NB4 (cell line): ENCODE data around the gene TOMM70.
A peak's percentile ranks its signal among the peaks of the same experiment; 100 is the strongest.

Experiments used
- DNase-seq: peaks from one replicate; pipeline ENCODE4 v3.0.0; 2010; ENCODE audit warnings: low read depth
- H3K4me3 ChIP-seq: one replicate; pipeline ENCODE4 v1.5.1; 2011; ENCODE audit warnings: mild to moderate bottlenecking, low read depth, low read length, moderate library complexity
- MYC ChIP-seq: IDR thresholded peaks from 2 replicates; pipeline ENCODE4 v1.6.1; 2011; ENCODE audit warnings: low read depth, low read length
- POLR2A ChIP-seq: IDR thresholded peaks from 2 replicates; pipeline ENCODE4 v1.6.1; 2011; ENCODE audit warnings: mild to moderate bottlenecking; ENCODE audit not compliant: insufficient read length; ENCODE audit errors: extremely low read depth
- TF ChIP-seq, protein P1 (sequence below): IDR thresholded peaks from 2 replicates; pipeline ENCODE4 v1.6.1; 2011; ENCODE audit warnings: low read depth, low read length
- TF ChIP-seq, protein P2 (sequence below): IDR thresholded peaks from one replicate; pipeline ENCODE4 v1.5.1; 2012; ENCODE audit warnings: low read depth, low read length

The TOMM70 gene

DNA sequence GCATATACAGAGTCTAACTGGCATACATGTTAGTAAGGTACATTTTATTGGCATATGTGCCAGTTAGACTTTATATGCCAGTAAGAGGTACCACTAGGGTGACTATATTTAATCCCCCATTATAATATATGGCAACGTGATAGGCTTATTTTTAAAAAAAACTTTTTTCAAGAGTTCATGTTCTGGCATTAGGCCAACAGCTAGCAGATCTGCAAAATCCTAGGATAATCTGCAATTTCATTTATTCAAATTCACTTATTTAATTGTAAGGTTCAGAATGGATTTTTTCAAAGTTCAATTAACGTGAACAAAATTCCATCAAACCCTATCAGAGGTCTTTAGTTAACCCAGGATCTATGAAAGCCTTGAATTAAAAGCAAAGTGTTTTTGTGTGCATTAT is 34.5 kb downstream of the TOMM70 start:
- H3K4me3 ChIP-seq: no peak overlapping the region
- DNase-seq: no peak
- TF ChIP-seq MYC: no peak
- TF ChIP-seq, protein P1, sequence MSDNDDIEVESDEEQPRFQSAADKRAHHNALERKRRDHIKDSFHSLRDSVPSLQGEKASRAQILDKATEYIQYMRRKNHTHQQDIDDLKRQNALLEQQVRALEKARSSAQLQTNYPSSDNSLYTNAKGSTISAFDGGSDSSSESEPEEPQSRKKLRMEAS: no peak
- TF ChIP-seq, protein P2, sequence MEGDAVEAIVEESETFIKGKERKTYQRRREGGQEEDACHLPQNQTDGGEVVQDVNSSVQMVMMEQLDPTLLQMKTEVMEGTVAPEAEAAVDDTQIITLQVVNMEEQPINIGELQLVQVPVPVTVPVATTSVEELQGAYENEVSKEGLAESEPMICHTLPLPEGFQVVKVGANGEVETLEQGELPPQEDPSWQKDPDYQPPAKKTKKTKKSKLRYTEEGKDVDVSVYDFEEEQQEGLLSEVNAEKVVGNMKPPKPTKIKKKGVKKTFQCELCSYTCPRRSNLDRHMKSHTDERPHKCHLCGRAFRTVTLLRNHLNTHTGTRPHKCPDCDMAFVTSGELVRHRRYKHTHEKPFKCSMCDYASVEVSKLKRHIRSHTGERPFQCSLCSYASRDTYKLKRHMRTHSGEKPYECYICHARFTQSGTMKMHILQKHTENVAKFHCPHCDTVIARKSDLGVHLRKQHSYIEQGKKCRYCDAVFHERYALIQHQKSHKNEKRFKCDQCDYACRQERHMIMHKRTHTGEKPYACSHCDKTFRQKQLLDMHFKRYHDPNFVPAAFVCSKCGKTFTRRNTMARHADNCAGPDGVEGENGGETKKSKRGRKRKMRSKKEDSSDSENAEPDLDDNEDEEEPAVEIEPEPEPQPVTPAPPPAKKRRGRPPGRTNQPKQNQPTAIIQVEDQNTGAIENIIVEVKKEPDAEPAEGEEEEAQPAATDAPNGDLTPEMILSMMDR: no peak
- TF ChIP-seq POLR2A: no peak

DNA sequence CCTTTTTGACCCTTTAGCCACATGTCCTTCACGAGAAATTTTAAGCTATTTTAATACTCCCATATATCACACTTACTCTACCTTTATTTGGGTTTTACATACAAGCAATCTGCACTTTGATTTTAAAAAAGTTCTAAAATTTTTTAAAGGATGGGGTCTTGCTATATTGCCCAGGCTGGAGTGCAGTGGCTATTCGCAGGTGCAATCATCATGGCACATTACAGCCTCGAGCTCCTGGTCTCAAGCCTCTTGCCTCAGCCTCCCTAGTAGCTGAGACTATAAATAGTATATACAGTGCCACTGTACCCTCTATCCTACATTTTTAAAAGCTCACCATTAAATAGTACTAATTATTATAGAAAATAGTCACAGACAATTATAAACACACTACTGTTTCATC is 36.5 kb downstream of the TOMM70 start:
- H3K4me3 ChIP-seq: no peak overlapping the region
- TF ChIP-seq, protein P2: no peak
- TF ChIP-seq, protein P1: no peak
- no peak for TF ChIP-seq POLR2A
- no peak for TF ChIP-seq MYC
- no peak for DNase-seq

DNA sequence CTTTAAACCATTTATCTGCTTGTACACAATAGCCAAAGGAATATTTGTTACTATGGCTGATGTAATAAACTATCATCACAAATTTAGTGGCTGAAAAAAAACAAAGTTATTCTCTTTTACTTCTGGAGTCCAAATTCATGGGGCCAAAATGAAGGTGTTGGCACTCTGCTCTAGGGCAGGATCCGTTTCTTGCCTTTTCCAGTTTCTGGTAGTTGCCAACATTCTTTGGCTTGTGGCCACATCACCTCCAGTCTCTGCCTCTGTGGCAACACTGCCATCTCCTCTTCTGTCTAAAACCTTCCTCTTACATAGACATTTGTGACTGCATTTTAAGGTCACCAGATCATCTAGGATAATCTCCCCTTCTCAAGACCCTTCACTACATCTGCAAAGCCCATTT is 39.0 kb downstream of the TOMM70 start:
- H3K4me3 ChIP-seq: no peak overlapping the region
- no peak for DNase-seq
- TF ChIP-seq, protein P2: no peak
- TF ChIP-seq POLR2A (no peak), MYC (no peak)
- TF ChIP-seq, protein P1: no peak

DNA sequence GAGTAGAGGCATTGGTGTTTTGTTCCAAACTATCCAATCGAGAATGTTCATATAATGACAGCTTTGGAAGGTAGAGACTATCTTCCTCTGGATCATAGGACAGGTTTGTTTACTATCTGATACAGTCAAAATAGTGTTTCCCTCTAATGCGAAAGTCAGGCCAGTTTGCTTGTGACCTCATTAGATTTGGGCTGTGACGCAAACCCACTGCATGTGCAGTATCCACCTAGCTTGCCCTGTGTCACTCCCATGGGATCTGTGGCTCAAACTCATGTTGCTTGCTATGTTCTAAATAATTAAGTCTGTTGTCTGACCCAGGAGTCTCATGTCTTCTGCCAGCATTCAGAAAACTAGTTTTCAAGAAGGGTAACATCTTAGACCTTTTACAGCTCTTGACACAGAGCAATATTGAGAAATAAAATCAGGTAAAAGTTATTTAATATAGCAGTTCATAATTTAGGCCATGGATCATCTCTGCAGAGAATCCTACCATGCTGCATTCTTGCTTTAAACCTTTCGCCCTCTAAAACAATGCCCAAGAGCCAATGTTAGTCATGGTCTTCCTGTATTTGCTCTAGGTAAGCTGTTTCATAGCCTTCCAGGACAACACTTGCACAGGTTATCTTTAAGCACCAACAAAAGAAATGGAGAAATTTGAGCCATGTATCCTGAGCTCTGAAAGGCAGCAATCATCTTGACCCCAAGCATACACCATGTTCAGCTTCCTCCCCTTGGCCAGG is 40.0 kb downstream of the TOMM70 start:
- DNase-seq: peak; percentile 38

DNA sequence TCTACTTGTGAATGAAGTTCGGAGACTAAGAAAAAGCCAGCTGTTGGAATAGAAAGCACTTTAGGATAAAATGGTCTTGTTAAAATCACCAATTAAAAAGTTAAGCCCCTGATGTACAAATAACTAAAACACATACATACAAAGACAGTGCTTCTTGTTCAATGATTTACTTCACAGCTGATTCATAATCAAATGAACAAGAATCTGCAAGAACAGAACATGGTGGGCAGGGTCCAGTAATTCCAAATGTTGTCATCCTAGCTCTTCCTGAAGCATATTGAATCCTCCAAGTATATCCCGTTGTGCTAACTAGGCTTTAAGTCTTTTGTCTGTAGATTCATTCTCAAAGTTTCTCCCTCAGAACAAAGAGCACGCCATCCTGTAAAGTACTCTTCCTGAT is 41.9 kb downstream of the TOMM70 start:
- no peak for DNase-seq
- H3K4me3 ChIP-seq: no peak overlapping the region
- TF ChIP-seq, protein P2: no peak
- TF ChIP-seq POLR2A (no peak), MYC (no peak)
- TF ChIP-seq, protein P1: no peak

More for the DNA sequence above, 40.0 kb downstream of the TOMM70 start:
- no peak for TF ChIP-seq POLR2A
- TF ChIP-seq, protein P2: no peak
- TF ChIP-seq, protein P1: no peak
- TF ChIP-seq MYC: no peak
- no peak overlapping the region for H3K4me3 ChIP-seq
